Parathyroid adenoma (tissue), 2 donors: ENCODE data around the gene IL17A.
"Not testable (repeated sequence)": the region's sequence is repeated elsewhere in the genome, so short reads cannot be mapped to it uniquely, and the experiment has no call there.

Source experiments
- H2AFZ ChIP-seq: fragments of 300-600 bp; sonication (generic); one replicate; pipeline ENCODE4 v1.7.0; 2017; ENCODE audit warnings: antibody characterized with exemption, mild to moderate bottlenecking
- H3K27ac ChIP-seq: fragments of 300-600 bp; sonication (generic); one replicate; pipeline ENCODE4 v1.7.0; 2017
- H3K27me3 ChIP-seq: fragments of 300-600 bp; sonication (generic); one replicate; pipeline ENCODE4 v1.7.0; 2017; ENCODE audit warnings: low read length; ENCODE audit not compliant: control insufficient read depth, insufficient read depth
- H3K36me3 ChIP-seq: fragments of 300-600 bp; sonication (generic); one replicate; pipeline ENCODE4 v1.7.0; 2017; ENCODE audit warnings: low read length; ENCODE audit not compliant: control insufficient read depth, insufficient read depth
- H3K4me1 ChIP-seq: fragments of 300-600 bp; sonication (generic); one replicate; pipeline ENCODE4 v1.7.0; 2017; ENCODE audit warnings: control low read depth
- H3K4me2 ChIP-seq: fragments of 300-600 bp; sonication (generic); one replicate; pipeline ENCODE4 v1.7.0; 2017; ENCODE audit warnings: low read length
- H3K4me3 ChIP-seq: fragments of 300-600 bp; sonication (generic); one replicate; pipeline ENCODE4 v1.7.0; 2017; ENCODE audit warnings: low read depth, low read length
- H3K79me2 ChIP-seq: fragments of 300-600 bp; sonication (generic); one replicate; pipeline ENCODE4 v1.7.0; 2017; ENCODE audit warnings: control low read depth
- H3K9ac ChIP-seq: fragments of 300-600 bp; sonication (generic); one replicate; pipeline ENCODE4 v1.7.0; 2017; ENCODE audit warnings: mild to moderate bottlenecking
- H3K9me3 ChIP-seq: fragments of 300-600 bp; sonication (generic); one replicate; pipeline ENCODE4 v1.7.0; 2017; ENCODE audit warnings: low read length; ENCODE audit not compliant: control insufficient read depth
- TF ChIP-seq, protein P1 (sequence below): fragments of 300-600 bp; sonication (generic); IDR thresholded peaks from one replicate; pipeline ENCODE4 v1.7.0; 2017; ENCODE audit warnings: antibody characterized with exemption, mild to moderate bottlenecking
- donor health status: primary hyperparathyroidism.

IL17A gene

DNA sequence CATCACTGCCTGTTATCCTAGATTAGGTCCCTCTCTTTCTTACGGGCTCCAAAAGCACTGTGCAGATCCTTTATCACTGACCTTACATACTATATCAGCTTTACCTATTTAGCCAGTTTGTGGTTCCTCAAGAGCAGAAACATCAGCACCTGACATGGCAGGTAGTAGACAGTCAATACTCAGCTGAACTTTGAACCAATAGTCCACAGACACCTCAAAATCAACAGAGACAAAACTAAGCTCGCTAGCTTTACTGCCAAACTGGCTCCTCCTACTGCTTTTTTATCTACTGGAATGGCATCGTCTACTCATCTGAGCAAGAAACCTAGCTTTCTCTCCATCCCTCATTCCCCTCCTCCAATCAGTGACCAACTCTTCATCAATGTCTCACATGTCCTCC, 5.6 kb downstream of the IL17A start:
- Histone ChIP-seq H3K36me3 (no peaks in the 10 kb centered on the region), H3K9ac (no peak overlapping the region), H3K4me2 (no peak overlapping the region), H3K27ac (no peak overlapping the region), H3K79me2 (no peaks in the 10 kb centered on the region), H3K4me3 (no peak overlapping the region), H3K4me1 (no peaks in the 10 kb centered on the region), H2AFZ (no peak overlapping the region), H3K27me3 (no peaks in the 10 kb centered on the region), H3K9me3 (no peaks in the 10 kb centered on the region)
- TF ChIP-seq, protein P1, sequence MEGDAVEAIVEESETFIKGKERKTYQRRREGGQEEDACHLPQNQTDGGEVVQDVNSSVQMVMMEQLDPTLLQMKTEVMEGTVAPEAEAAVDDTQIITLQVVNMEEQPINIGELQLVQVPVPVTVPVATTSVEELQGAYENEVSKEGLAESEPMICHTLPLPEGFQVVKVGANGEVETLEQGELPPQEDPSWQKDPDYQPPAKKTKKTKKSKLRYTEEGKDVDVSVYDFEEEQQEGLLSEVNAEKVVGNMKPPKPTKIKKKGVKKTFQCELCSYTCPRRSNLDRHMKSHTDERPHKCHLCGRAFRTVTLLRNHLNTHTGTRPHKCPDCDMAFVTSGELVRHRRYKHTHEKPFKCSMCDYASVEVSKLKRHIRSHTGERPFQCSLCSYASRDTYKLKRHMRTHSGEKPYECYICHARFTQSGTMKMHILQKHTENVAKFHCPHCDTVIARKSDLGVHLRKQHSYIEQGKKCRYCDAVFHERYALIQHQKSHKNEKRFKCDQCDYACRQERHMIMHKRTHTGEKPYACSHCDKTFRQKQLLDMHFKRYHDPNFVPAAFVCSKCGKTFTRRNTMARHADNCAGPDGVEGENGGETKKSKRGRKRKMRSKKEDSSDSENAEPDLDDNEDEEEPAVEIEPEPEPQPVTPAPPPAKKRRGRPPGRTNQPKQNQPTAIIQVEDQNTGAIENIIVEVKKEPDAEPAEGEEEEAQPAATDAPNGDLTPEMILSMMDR, result no peak

DNA sequence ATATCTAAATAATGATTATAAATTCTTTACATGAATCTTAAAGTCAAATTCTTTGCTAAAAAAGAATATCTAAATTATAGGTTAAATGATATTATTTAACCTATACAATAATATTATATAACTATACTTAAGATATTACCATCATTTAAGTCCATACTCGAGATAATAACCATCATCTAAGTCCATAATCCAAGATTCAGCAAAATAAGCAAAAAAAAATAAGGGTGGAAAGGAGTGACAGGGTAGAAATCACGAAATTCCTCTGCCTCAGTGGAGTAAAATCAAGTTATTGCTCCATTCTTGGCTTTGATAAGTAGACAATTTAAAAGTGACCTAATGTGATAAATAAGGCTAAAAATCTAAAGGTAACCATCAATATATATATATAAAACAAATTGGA, 9.7 kb downstream of the IL17A start:
- no peaks in the 10 kb centered on the region for H3K79me2 ChIP-seq
- no peak overlapping the region for H3K4me3 ChIP-seq
- TF ChIP-seq, protein P1, result no peak
- no peak overlapping the region for H2AFZ ChIP-seq
- no peaks in the 10 kb centered on the region for H3K36me3 ChIP-seq
- H3K4me1 ChIP-seq, result no peaks in the 10 kb centered on the region
- H3K4me2 ChIP-seq, result no peak overlapping the region
- H3K9ac ChIP-seq, result no peak overlapping the region
- no peaks in the 10 kb centered on the region for H3K27me3 ChIP-seq
- no peaks in the 10 kb centered on the region for H3K9me3 ChIP-seq
- H3K27ac ChIP-seq, result no peak overlapping the region

DNA sequence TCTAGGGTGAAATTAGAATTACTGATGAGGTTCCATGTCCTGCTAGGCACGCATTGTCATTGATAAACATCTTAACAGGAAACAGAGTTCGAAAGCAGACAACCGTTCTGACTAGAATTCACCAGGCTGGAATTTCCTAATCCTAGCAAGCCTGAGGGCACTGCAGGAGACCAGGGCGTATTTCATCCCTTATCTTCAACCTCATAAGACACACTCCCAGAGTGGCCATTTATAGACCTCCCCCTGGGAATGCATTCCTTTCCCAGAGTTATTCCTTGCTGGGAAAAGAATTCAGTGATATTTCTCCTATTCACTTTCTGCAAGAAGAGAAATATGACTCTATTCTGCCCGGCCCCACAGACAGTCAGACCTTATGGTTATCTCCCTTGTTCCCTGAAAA, 13.9 kb downstream of the IL17A start:
- not testable (repeated sequence) for H3K27ac ChIP-seq, H2AFZ ChIP-seq, H3K4me3 ChIP-seq, H3K27me3 ChIP-seq, H3K79me2 ChIP-seq, H3K4me1 ChIP-seq, H3K4me2 ChIP-seq, H3K9me3 ChIP-seq, H3K9ac ChIP-seq, H3K36me3 ChIP-seq

DNA sequence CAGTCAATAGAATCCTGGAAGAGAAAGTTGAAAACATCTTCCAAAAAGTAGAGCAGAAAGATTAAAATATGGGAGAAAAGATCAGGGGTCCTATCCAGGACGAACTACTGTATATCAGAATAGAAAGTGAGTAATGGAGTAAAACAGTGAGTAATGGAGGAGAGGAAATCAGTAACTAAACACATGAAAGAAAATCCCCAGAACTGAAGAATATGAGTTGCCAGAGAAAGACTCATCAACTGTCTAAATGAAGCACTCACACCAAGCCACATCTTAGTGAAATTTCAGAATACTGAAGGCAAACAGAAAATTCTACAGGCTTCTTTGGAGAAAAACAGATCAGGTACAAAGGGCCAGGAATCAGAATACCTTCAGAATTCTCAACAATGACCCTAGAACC, 14.9 kb downstream of the IL17A start:
- Histone ChIP-seq H3K79me2 (no peaks in the 10 kb centered on the region), H3K36me3 (no peaks in the 10 kb centered on the region), H2AFZ (no peak overlapping the region), H3K4me3 (no peak overlapping the region), H3K9ac (no peak overlapping the region), H3K4me1 (no peaks in the 10 kb centered on the region), H3K4me2 (no peak overlapping the region), H3K27me3 (no peaks in the 10 kb centered on the region), H3K9me3 (no peaks in the 10 kb centered on the region), H3K27ac (no peak overlapping the region)
- TF ChIP-seq, protein P1, result no peak

DNA sequence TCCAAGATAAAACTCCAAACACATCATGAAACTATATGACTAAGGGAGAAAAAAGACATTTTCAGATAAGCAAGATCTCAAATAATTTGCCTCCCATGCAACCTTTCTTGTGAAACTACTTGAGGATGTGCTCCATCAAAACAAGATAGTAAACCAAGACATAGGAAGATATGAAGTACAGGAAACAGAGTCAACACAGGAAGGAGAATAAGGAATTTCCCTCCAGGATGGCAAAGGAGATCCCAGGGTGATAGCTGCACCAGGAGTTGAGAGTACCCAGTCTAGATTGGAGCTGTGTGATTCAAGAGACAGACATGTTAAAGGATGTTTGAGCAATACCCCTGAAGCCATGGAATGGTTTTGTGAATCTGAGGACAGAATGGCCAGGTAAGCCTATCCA, 15.3 kb downstream of the IL17A start:
- Histone ChIP-seq H2AFZ (no peak overlapping the region), H3K27ac (no peak overlapping the region), H3K79me2 (no peaks in the 10 kb centered on the region), H3K9ac (no peak overlapping the region), H3K4me2 (no peak overlapping the region), H3K4me3 (no peak overlapping the region), H3K36me3 (no peaks in the 10 kb centered on the region), H3K4me1 (no peaks in the 10 kb centered on the region), H3K27me3 (no peaks in the 10 kb centered on the region), H3K9me3 (no peaks in the 10 kb centered on the region)
- TF ChIP-seq, protein P1, result no peak
